Measurements from ENCODE around the gene RDH5. TPM values are rescaled to one million over a fixed set of nuclear protein-coding genes. Genes with fewer than 3 reads are reported as not detected.

Gene RDH5
- polyA plus RNA-seq (2013, experiment 1 of 2; ENCODE audit: insufficient read length) = 8.4 TPM
- polyA plus RNA-seq (2013, experiment 2 of 2; ENCODE audit: insufficient read length) = 9.5 TPM

- DNase-seq = peak; percentile 87
Measured at GRCh38 chr12:55720071-55720564, at the start of gene RDH5. TSS of gene RDH5 (plus strand) at chr12:55720393. CDS start at chr12:55721185, 792 bp downstream.

- no peak for DNase-seq
Measured at GRCh38 chr12:55671746-55672145, 48.4 kb upstream of the RDH5 start.

GRCh38 chr12:55673638-55674037 is 46.6 kb upstream of the RDH5 start:
- no peak for DNase-seq

GRCh38 chr12:55675666-55676065 is 44.5 kb upstream of the RDH5 start:
- no peak for DNase-seq

- no peak for DNase-seq
Measured at GRCh38 chr12:55676707-55677106, 43.5 kb upstream of the RDH5 start.

- DNase-seq = no peak
Measured at GRCh38 chr12:55679691-55680090, 40.5 kb upstream of the RDH5 start.

GRCh38 chr12:55681142-55682077 is 38.8 kb upstream of the RDH5 start:
- DNase-seq = peak; percentile 71

GRCh38 chr12:55682087-55682796 is 38.0 kb upstream of the RDH5 start:
- no peak for DNase-seq

GRCh38 chr12:55683676-55684075 is 36.5 kb upstream of the RDH5 start:
- no peak for DNase-seq

GRCh38 chr12:55684761-55685370 is 35.3 kb upstream of the RDH5 start:
- DNase-seq = no peak

GRCh38 chr12:55685671-55686070 is 34.5 kb upstream of the RDH5 start:
- DNase-seq = no peak

GRCh38 chr12:55686366-55687010 is 33.7 kb upstream of the RDH5 start:
- DNase-seq = no peak

GRCh38 chr12:55687746-55688145 is 32.4 kb upstream of the RDH5 start:
- no peak for DNase-seq

- DNase-seq = no peak
Measured at GRCh38 chr12:55688716-55689655, 31.2 kb upstream of the RDH5 start.

- no peak for DNase-seq
Measured at GRCh38 chr12:55692631-55693322, 27.4 kb upstream of the RDH5 start.

- DNase-seq = no peak
Measured at GRCh38 chr12:55693323-55694187, 26.6 kb upstream of the RDH5 start.

GRCh38 chr12:55694188-55694515 is 26.0 kb upstream of the RDH5 start:
- no peak for DNase-seq

GRCh38 chr12:55694651-55695050 is 25.5 kb upstream of the RDH5 start:
- DNase-seq = no peak

GRCh38 chr12:55695349-55695748 is 24.8 kb upstream of the RDH5 start:
- no peak for DNase-seq

- DNase-seq = no peak
Measured at GRCh38 chr12:55696141-55696540, 24.1 kb upstream of the RDH5 start.

Measured in fibroblast of skin of scalp (primary cell).